Measurements from ENCODE around the gene PI4KA.
"Not testable (repeated sequence)": the region's sequence is repeated elsewhere in the genome, so short reads cannot be mapped to it uniquely, and the experiment has no call there.

The PI4KA gene

GRCh38 chr22:20725987-20726558, 132.5 kb downstream of the PI4KA start:
- no peak for DNase-seq (ENCODE audit: low spot score)

- DNase-seq (ENCODE audit: low spot score) = no peak
Measured at GRCh38 chr22:20724676-20725454, 133.7 kb downstream of the PI4KA start.

- DNase-seq (ENCODE audit: low spot score) = no peak
Measured at GRCh38 chr22:20721409-20722218, 137.0 kb downstream of the PI4KA start.

GRCh38 chr22:20720692-20721408, 137.8 kb downstream of the PI4KA start:
- no peak for DNase-seq (ENCODE audit: low spot score)

GRCh38 chr22:20718727-20719126, 139.9 kb downstream of the PI4KA start:
- DNase-seq (ENCODE audit: low spot score) = not testable (repeated sequence)

GRCh38 chr22:20717981-20718380, 140.6 kb downstream of the PI4KA start:
- DNase-seq (ENCODE audit: low spot score) = not testable (repeated sequence)

GRCh38 chr22:20717213-20717866, 141.3 kb downstream of the PI4KA start:
- DNase-seq (ENCODE audit: low spot score) = not testable (repeated sequence)

GRCh38 chr22:20713116-20713515, 145.5 kb downstream of the PI4KA start:
- not testable (repeated sequence) for DNase-seq (ENCODE audit: low spot score)

- DNase-seq (ENCODE audit: low spot score) = not testable (repeated sequence)
Measured at GRCh38 chr22:20709966-20710365, 148.6 kb downstream of the PI4KA start.

GRCh38 chr22:20707549-20708118, 151.0 kb downstream of the PI4KA start:
- DNase-seq (ENCODE audit: low spot score) = not testable (repeated sequence)

- DNase-seq (ENCODE audit: low spot score) = not testable (repeated sequence)
Measured at GRCh38 chr22:20703816-20704609, 154.6 kb downstream of the PI4KA start.

GRCh38 chr22:20703414-20703806, 155.2 kb downstream of the PI4KA start:
- not testable (repeated sequence) for DNase-seq (ENCODE audit: low spot score)

GRCh38 chr22:20702546-20703413, 155.8 kb downstream of the PI4KA start:
- peak; percentile 97 for DNase-seq (ENCODE audit: low spot score)

GRCh38 chr22:20702175-20702545, 156.5 kb downstream of the PI4KA start:
- DNase-seq (ENCODE audit: low spot score) = not testable (repeated sequence)

GRCh38 chr22:20701680-20702136, 156.9 kb downstream of the PI4KA start:
- not testable (repeated sequence) for DNase-seq (ENCODE audit: low spot score)

- DNase-seq (ENCODE audit: low spot score) = not testable (repeated sequence)
Measured at GRCh38 chr22:20700347-20700746, 158.3 kb downstream of the PI4KA start.

GRCh38 chr22:20699856-20700255, 158.8 kb downstream of the PI4KA start:
- not testable (repeated sequence) for DNase-seq (ENCODE audit: low spot score)

GRCh38 chr22:20697481-20698113, 161.0 kb downstream of the PI4KA start:
- DNase-seq (ENCODE audit: low spot score) = peak; percentile 84

GRCh38 chr22:20696056-20696455, 162.6 kb downstream of the PI4KA start:
- not testable (repeated sequence) for DNase-seq (ENCODE audit: low spot score)

Measured in kidney tubule cell (primary cell).